ENCODE data around the gene CLCN1.

DNA sequence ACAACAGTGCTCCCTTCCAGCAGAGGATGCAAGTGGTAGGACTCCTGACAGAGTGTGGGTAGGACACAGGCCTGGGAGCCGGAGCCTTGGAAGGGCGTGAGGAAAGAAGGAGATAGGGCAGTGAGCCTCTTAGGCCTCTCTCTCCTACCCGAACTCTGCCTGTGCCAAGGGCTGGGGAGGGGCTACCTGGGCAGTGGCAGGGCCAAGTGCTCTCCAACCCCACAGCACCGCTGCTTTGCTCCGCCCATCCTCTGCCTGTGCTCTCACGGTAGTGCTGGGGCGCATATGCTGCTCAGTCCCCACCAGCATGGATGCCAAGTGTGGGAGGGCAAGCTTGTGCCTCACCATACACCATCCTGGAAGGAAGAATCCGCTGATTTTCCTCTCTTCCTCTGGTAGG is 39.1 kb downstream of the CLCN1 start:
- no peak for TF ChIP-seq YY1 (IDR thresholded peaks at IDR 0.05; ENCODE audit: low read depth, low read length)
- no peak for TF ChIP-seq CHD2 (IDR thresholded peaks at IDR 0.05; ENCODE audit: borderline replicate concordance, low read depth, low read length)
- no peak for TF ChIP-seq MAX (IDR thresholded peaks at IDR 0.05; ENCODE audit: low read depth, low read length)
